Loucy (cell line): ENCODE measurements around the gene KRT14.

Experiments used
- CTCF ChIP-seq: fragments of 200-600 bp; sonication (generic); conservative IDR thresholded peaks from 2 replicates; pipeline ENCODE4 v1.5.1; 2014; ENCODE audit warnings: mild to moderate bottlenecking, antibody characterized with exemption, low read length
- EZH2phosphoT487 ChIP-seq: fragments of 200-600 bp; IDR thresholded peaks from 2 replicates; pipeline ENCODE4 v1.6.1; 2018; ENCODE audit warnings: antibody characterized with exemption, mild to moderate bottlenecking, moderate library complexity, borderline replicate concordance

- TF ChIP-seq CTCF (no peak), EZH2phosphoT487 (no peak)
Measured at GRCh38 chr17:41535764-41536481, 50.8 kb downstream of the KRT14 start.
